PFSK-1 (cell line): ENCODE results near the gene GDF11.

Experiments
- POLR2AphosphoS5 ChIP-seq: IDR thresholded peaks from 2 replicates; pipeline ENCODE4 v1.6.1; 2012; ENCODE audit warnings: low read depth, mild to moderate bottlenecking, control low read depth, low read length, moderate library complexity
- REST ChIP-seq, 2 experiments: IDR thresholded peaks; 2 replicates each; pipeline versions ENCODE4 v1.6.1 to v1.8.0; 2011 to 2012; ENCODE audit warnings: low read depth in 2 of 2, low read length in 2 of 2, control low read depth in 1 of 2, inconsistent platforms in 1 of 2, mild to moderate bottlenecking in 1 of 2, moderate library complexity in 1 of 2; ENCODE audit not compliant: insufficient read depth in 1 of 2
- TAF1 ChIP-seq: IDR thresholded peaks from 2 replicates; pipeline ENCODE4 v1.6.1; 2012; ENCODE audit warnings: low read length, control low read depth, borderline replicate concordance; ENCODE audit not compliant: insufficient read depth

GRCh38 chr12:55720071-55720564 lies 22.8 kb upstream of the GDF11 start, which contains the start of gene RDH5:
- TF ChIP-seq POLR2AphosphoS5 = no peak
- no peak for TF ChIP-seq TAF1
- no peak for TF ChIP-seq REST (IDR thresholded peaks at IDR 0.05; ENCODE audit: insufficient read depth in 1 of 2, low read depth in 2 of 2, low read length in 2 of 2)
